ENCODE results near the gene ZNF165. TPM values are rescaled to one million over a fixed set of nuclear protein-coding genes. Genes with fewer than 3 reads are reported as not detected.
A peak's percentile ranks its signal among the peaks of the same experiment; 100 is the strongest.
"Not testable (repeated sequence)": the region's sequence is repeated elsewhere in the genome, so short reads cannot be mapped to it uniquely, and the experiment has no call there.

Gene ZNF165
- total RNA-seq, 1 experiment from 2014 or later = 0.58 TPM

DNA sequence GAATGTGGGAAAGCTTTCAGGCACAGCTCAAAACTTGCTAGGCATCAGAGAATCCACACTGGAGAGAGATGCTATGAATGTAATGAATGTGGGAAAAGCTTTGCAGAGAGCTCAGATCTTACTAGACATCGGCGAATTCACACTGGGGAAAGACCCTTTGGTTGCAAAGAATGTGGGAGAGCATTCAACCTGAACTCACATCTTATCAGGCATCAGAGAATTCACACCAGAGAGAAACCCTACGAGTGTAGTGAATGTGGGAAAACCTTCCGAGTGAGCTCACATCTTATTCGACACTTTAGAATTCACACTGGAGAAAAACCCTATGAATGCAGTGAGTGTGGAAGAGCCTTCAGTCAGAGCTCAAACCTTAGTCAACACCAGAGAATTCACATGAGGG lies 8.7 kb downstream of the ZNF165 start:
- intact Hi-C loops (cut with micrococcal nuclease; ENCODE audit: unreplicated experiment) = no loop called here
- CTCF ChIA-PET = no interaction called here
- Histone ChIP-seq H3K36me3 (ENCODE audit: insufficient read depth, low read length, poor library complexity, severe bottlenecking) (no peaks in the 10 kb centered on the region), H3K9me3 (ENCODE audit: low read depth, low read length, poor library complexity, severe bottlenecking) (peaks cover 33% of the 10 kb centered on the region), H3K4me3 (ENCODE audit: low read depth, low read length, poor library complexity, severe bottlenecking) (no peak overlapping the region), H3K27ac (ENCODE audit: low read depth, low read length, poor library complexity, severe bottlenecking) (no peak overlapping the region), H3K4me1 (ENCODE audit: insufficient read depth, low read length, poor library complexity, severe bottlenecking) (no peaks in the 10 kb centered on the region), H3K27me3 (replicated peaks; ENCODE audit: insufficient read depth, low read depth, low read length, poor library complexity) (peaks cover 24% of the 10 kb centered on the region)
- no peak for TF ChIP-seq EZH2 (IDR thresholded peaks at IDR 0.05; ENCODE audit: borderline replicate concordance, low read depth, low read length, poor library complexity, severe bottlenecking)
- TF ChIP-seq, protein P1, sequence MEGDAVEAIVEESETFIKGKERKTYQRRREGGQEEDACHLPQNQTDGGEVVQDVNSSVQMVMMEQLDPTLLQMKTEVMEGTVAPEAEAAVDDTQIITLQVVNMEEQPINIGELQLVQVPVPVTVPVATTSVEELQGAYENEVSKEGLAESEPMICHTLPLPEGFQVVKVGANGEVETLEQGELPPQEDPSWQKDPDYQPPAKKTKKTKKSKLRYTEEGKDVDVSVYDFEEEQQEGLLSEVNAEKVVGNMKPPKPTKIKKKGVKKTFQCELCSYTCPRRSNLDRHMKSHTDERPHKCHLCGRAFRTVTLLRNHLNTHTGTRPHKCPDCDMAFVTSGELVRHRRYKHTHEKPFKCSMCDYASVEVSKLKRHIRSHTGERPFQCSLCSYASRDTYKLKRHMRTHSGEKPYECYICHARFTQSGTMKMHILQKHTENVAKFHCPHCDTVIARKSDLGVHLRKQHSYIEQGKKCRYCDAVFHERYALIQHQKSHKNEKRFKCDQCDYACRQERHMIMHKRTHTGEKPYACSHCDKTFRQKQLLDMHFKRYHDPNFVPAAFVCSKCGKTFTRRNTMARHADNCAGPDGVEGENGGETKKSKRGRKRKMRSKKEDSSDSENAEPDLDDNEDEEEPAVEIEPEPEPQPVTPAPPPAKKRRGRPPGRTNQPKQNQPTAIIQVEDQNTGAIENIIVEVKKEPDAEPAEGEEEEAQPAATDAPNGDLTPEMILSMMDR (conservative IDR thresholded peaks at IDR 0.05; ENCODE audit: low read depth, low read length) = no peak
- no peak for DNase-seq (ENCODE audit: low spot score)
- POLR2A ChIA-PET (ENCODE audit: low non-redundant PET) = no interaction called here
- BruUV-seq (replicated peaks) = no TSS peak

DNA sequence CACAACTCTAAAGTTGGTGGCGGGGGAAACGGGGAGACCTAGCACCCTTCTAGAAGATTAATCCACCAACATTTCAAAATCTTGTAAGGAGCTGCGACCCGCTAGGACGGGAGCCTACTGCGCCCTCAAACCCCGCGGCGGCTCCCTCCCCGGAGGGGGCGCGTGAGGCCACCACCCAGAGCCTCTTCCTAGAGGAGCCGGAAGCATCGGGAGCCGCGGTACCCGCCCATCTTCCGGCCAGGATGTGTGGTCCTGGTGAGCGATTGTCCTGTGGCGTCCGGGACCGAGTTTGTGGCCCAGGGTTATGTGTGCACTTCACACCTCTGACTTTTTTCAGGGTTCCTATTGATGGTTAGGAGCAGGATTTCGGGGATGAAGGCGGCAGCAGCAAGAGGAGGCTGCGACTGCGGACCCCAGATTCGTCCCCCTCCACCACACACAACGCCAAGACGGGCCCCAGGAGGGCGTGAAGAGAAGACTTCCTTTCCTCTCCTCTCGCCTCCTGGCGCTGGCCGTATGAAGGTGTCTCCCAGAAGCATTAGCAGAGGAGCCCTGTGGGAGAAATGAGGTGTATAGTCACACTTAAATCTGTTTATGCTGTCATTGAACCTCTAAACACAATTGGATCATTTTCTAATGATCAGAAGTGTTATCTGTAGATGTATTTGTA lies 10.7 kb downstream of the ZNF165 start:
- H3K27ac ChIP-seq (ENCODE audit: low read depth, low read length, poor library complexity, severe bottlenecking) = no peak overlapping the region
- H3K4me1 ChIP-seq (ENCODE audit: insufficient read depth, low read length, poor library complexity, severe bottlenecking) = no peaks in the 10 kb centered on the region
- intact Hi-C loops (cut with micrococcal nuclease; ENCODE audit: unreplicated experiment) = no loop called here
- H3K36me3 ChIP-seq (ENCODE audit: insufficient read depth, low read length, poor library complexity, severe bottlenecking) = no peaks in the 10 kb centered on the region
- no peak for TF ChIP-seq EZH2 (IDR thresholded peaks at IDR 0.05; ENCODE audit: borderline replicate concordance, low read depth, low read length, poor library complexity, severe bottlenecking)
- TF ChIP-seq, protein P1 (conservative IDR thresholded peaks at IDR 0.05; ENCODE audit: low read depth, low read length) = no peak
- CTCF ChIA-PET = no interaction called here
- no TSS peak for BruUV-seq (replicated peaks)
- peaks cover 24% of the 10 kb centered on the region for H3K27me3 ChIP-seq (replicated peaks; ENCODE audit: insufficient read depth, low read depth, low read length, poor library complexity)
- H3K4me3 ChIP-seq (ENCODE audit: low read depth, low read length, poor library complexity, severe bottlenecking) = peak overlapping the region; percentile 25
- H3K9me3 ChIP-seq (ENCODE audit: low read depth, low read length, poor library complexity, severe bottlenecking) = peaks cover 33% of the 10 kb centered on the region
- peak; percentile 5 for DNase-seq (ENCODE audit: low spot score)
- POLR2A ChIA-PET (ENCODE audit: low non-redundant PET) = no interaction called here

DNA sequence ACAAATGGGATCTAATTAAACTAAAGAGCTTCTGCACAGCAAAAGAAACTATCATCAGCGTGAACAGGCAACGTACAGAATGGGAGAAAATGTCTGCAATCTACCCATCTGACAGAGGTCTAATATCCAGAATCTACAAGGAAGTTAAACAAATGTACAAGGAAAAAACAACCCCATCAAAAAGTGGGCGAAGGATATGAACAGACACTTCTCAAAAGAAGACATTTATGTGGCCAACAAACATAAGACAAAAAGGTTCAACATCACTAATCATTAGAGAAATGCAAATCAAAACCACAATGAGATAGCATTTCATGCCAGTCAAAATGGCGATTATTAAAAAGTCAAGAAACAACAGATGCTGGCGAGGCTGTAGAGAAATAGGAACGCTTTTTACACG lies 21.9 kb downstream of the ZNF165 start:
- BruUV-seq (replicated peaks); H3K9me3 ChIP-seq (ENCODE audit: low read depth, low read length, poor library complexity, severe bottlenecking); CTCF ChIA-PET; H3K4me3 ChIP-seq (ENCODE audit: low read depth, low read length, poor library complexity, severe bottlenecking); H3K27me3 ChIP-seq (replicated peaks; ENCODE audit: insufficient read depth, low read depth, low read length, poor library complexity); intact Hi-C loops (cut with micrococcal nuclease; ENCODE audit: unreplicated experiment); DNase-seq (ENCODE audit: low spot score); H3K4me1 ChIP-seq (ENCODE audit: insufficient read depth, low read length, poor library complexity, severe bottlenecking); H3K36me3 ChIP-seq (ENCODE audit: insufficient read depth, low read length, poor library complexity, severe bottlenecking); POLR2A ChIA-PET (ENCODE audit: low non-redundant PET); H3K27ac ChIP-seq (ENCODE audit: low read depth, low read length, poor library complexity, severe bottlenecking): not testable (repeated sequence)

GRCh38 chr6:28102699-28103098 lies 22.3 kb downstream of the ZNF165 start:
- CTCF ChIA-PET; intact Hi-C loops (cut with micrococcal nuclease; ENCODE audit: unreplicated experiment); BruUV-seq (replicated peaks); DNase-seq (ENCODE audit: low spot score); H3K4me1 ChIP-seq (ENCODE audit: insufficient read depth, low read length, poor library complexity, severe bottlenecking); H3K27me3 ChIP-seq (replicated peaks; ENCODE audit: insufficient read depth, low read depth, low read length, poor library complexity); H3K36me3 ChIP-seq (ENCODE audit: insufficient read depth, low read length, poor library complexity, severe bottlenecking); POLR2A ChIA-PET (ENCODE audit: low non-redundant PET); H3K27ac ChIP-seq (ENCODE audit: low read depth, low read length, poor library complexity, severe bottlenecking); H3K4me3 ChIP-seq (ENCODE audit: low read depth, low read length, poor library complexity, severe bottlenecking); H3K9me3 ChIP-seq (ENCODE audit: low read depth, low read length, poor library complexity, severe bottlenecking): not testable (repeated sequence)
